SU-DHL-6 (cell line): ENCODE results near the gene MCF2L2.

ENCODE experiments used
- H2AFZ ChIP-seq: fragments of 200-600 bp; sonication (generic); 2 replicates; pipeline ENCODE4 v1.6.1; 2014; ENCODE audit warnings: low read depth, mild to moderate bottlenecking, moderate library complexity, mixed read lengths, antibody characterized with exemption, low read length; ENCODE audit not compliant: severe bottlenecking
- H3F3A ChIP-seq: fragments of 200-600 bp; shearing (Covaris generic); 2 replicates; pipeline ENCODE4 v1.6.0; 2016; ENCODE audit warnings: antibody characterized with exemption, mild to moderate bottlenecking; ENCODE audit not compliant: insufficient read depth
- H3K27ac ChIP-seq: fragments of 200-600 bp; sonication (generic); 2 replicates; pipeline ENCODE4 v1.5.1; 2016; ENCODE audit warnings: low read depth, mild to moderate bottlenecking, low read length, moderate library complexity, mixed read lengths
- H3K27me3 ChIP-seq: fragments of 200-600 bp; sonication (generic), shearing (Covaris generic); 2 replicates; pipeline ENCODE4 v1.6.0; 2014; ENCODE audit warnings: mild to moderate bottlenecking, low read length
- H3K36me3 ChIP-seq: fragments of 200-600 bp; sonication (generic); 2 replicates; pipeline ENCODE4 v1.6.1; 2014; ENCODE audit warnings: mild to moderate bottlenecking, low read length, mixed read lengths
- H3K4me2 ChIP-seq: fragments of 300-600, 200-600 bp; shearing (Covaris generic), sonication (generic); 2 replicates; pipeline ENCODE4 v1.6.0; 2014; ENCODE audit warnings: low read length, low read depth, mild to moderate bottlenecking; ENCODE audit not compliant: poor library complexity, severe bottlenecking
- H3K4me3 ChIP-seq: fragments of 200-600 bp; sonication (generic); 2 replicates; pipeline ENCODE4 v1.5.1; 2014; ENCODE audit warnings: antibody characterized with exemption, low read length, mild to moderate bottlenecking, mixed read lengths; ENCODE audit not compliant: insufficient read depth, poor library complexity, severe bottlenecking
- H3K79me2 ChIP-seq: fragments of 200-600 bp; sonication (generic); 2 replicates; pipeline ENCODE4 v1.6.1; 2014; ENCODE audit warnings: mild to moderate bottlenecking, low read length, moderate library complexity; ENCODE audit not compliant: insufficient read depth
- H3K9ac ChIP-seq: fragments of 200-600 bp; sonication (generic); 2 replicates; pipeline ENCODE4 v1.7.0; 2014; ENCODE audit warnings: mild to moderate bottlenecking, low read length
- H3K9me2 ChIP-seq: fragments of 200-600 bp; sonication (generic); replicated peaks from 2 replicates; pipeline ENCODE4 v1.6.1; 2014; ENCODE audit warnings: low read length; ENCODE audit not compliant: insufficient read depth
- H3K9me3 ChIP-seq: fragments of 200-600 bp; sonication (generic); 2 replicates; pipeline ENCODE4 v1.6.1; 2014; ENCODE audit warnings: low read length, mixed read lengths; ENCODE audit not compliant: insufficient read depth
- H4K20me1 ChIP-seq: fragments of 200-600 bp; sonication (generic); 2 replicates; pipeline ENCODE4 v1.6.1; 2014; ENCODE audit warnings: low read depth, mild to moderate bottlenecking, antibody characterized with exemption, low read length, moderate library complexity, mixed read lengths
- EZH2phosphoT487 ChIP-seq: fragments of 200-600 bp; sonication (generic), shearing (Covaris generic); conservative IDR thresholded peaks from 2 replicates; pipeline ENCODE4 v1.6.1; 2018; ENCODE audit warnings: mild to moderate bottlenecking, antibody characterized with exemption, low read length, moderate library complexity, mixed read lengths
- TF ChIP-seq, protein P1 (sequence below): fragments of 200-600 bp; sonication (generic); IDR thresholded peaks from one replicate; pipeline ENCODE4 v1.5.1; 2017; ENCODE audit warnings: antibody characterized with exemption, mild to moderate bottlenecking, low read length, moderate library complexity; ENCODE audit not compliant: insufficient read depth, poor library complexity, severe bottlenecking

The MCF2L2 gene

DNA sequence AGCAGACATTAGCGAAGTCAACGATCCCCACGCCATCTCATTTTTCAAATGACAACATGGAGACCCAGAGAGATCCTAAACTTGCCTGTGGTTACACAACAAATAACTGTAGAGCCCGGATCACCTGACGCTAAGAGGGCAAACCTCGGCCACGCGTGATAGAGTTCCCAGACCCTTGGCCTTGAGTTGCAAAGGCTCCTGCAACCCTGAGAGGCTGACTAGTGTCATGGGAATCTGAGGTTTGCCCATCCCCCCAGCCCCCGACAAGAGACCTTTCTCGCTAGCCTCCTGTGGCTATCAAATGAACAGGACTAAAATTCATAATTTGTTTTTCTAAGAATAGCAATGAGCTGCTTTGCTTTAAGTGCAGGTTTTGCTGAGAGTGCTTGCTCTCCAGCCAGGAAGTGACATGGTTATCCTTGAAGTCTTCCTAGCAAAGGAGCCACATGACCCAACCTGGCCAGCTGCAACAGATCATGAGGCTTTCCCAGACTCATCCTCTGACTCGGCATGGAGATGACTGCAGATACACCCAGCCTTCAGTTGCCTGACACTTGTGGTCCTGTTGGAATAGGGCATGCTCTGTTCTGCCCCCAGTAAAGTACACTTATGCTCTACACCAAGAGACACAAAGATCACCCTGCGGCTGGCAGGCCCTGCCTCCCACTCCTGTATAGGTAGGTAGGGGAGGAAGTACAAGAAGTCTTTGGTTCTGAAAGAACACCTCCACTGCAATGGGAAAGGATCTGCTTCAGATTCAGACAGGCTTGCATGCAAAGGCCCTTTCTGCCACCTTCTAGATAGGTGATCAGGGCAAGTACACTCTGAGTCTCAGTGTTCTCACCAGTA lies 36.0 kb downstream of the MCF2L2 start:
- H2AFZ ChIP-seq = no peak overlapping the region
- H4K20me1 ChIP-seq = no peaks in the 10 kb centered on the region
- no peaks in the 10 kb centered on the region for H3F3A ChIP-seq
- H3K9ac ChIP-seq = no peak overlapping the region
- no peaks in the 10 kb centered on the region for H3K36me3 ChIP-seq
- no peaks in the 10 kb centered on the region for H3K79me2 ChIP-seq
- H3K27ac ChIP-seq = no peak overlapping the region
- no peaks in the 10 kb centered on the region for H3K9me3 ChIP-seq
- no peak overlapping the region for H3K4me3 ChIP-seq
- TF ChIP-seq EZH2phosphoT487 = no peak
- no peak overlapping the region for H3K4me2 ChIP-seq
- no peaks in the 10 kb centered on the region for H3K27me3 ChIP-seq
- H3K9me2 ChIP-seq = no peaks in the 10 kb centered on the region

DNA sequence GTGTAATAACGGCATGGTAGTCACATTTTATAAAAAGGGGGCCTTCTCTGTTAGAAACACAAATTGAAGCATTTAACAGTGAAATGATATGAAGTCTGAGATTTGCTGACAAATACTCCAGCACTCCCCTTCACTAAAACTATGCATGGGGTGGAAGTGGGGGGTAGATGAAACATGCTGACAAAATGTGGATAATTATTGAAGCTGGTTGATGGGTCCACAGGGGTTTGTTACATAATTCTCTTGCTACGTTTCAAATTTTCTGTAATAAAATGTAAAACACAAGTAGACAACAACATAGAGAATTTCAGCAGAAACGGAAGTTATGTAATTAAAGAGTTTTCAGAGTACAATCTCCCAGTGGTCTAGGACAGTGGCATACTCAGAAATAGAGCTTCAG lies 37.0 kb downstream of the MCF2L2 start:
- Histone ChIP-seq H3K9ac (no peak overlapping the region), H3K36me3 (no peaks in the 10 kb centered on the region), H3K4me3 (no peak overlapping the region), H3K9me2 (no peaks in the 10 kb centered on the region), H3K27me3 (no peaks in the 10 kb centered on the region), H3K4me2 (no peak overlapping the region), H3K27ac (no peak overlapping the region), H3K79me2 (no peaks in the 10 kb centered on the region), H3K9me3 (no peaks in the 10 kb centered on the region), H2AFZ (no peak overlapping the region), H4K20me1 (no peaks in the 10 kb centered on the region), H3F3A (no peaks in the 10 kb centered on the region)
- TF ChIP-seq EZH2phosphoT487 = no peak
- TF ChIP-seq, protein P1, sequence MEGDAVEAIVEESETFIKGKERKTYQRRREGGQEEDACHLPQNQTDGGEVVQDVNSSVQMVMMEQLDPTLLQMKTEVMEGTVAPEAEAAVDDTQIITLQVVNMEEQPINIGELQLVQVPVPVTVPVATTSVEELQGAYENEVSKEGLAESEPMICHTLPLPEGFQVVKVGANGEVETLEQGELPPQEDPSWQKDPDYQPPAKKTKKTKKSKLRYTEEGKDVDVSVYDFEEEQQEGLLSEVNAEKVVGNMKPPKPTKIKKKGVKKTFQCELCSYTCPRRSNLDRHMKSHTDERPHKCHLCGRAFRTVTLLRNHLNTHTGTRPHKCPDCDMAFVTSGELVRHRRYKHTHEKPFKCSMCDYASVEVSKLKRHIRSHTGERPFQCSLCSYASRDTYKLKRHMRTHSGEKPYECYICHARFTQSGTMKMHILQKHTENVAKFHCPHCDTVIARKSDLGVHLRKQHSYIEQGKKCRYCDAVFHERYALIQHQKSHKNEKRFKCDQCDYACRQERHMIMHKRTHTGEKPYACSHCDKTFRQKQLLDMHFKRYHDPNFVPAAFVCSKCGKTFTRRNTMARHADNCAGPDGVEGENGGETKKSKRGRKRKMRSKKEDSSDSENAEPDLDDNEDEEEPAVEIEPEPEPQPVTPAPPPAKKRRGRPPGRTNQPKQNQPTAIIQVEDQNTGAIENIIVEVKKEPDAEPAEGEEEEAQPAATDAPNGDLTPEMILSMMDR = no peak

DNA sequence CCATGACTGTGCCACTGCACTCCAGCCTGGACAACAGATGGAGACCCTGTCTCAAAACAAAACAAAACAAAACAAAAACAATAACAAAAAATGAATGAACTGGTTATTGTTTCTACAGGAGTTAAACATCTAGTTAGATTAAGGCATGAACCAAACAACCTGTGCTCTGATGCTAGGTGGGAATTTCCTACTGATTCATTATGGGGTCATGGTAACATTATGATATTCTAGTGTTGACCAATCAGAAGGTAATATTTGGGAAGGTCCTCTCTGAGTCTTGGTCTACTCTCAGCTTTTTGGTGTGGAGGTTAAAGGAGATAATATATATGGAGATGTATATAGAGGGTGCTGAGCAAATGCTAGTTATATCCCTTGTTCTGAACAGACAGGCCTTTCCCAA lies 37.6 kb downstream of the MCF2L2 start:
- no peak overlapping the region for H2AFZ ChIP-seq
- no peaks in the 10 kb centered on the region for H3K9me2 ChIP-seq
- H3K27me3 ChIP-seq = no peaks in the 10 kb centered on the region
- no peak overlapping the region for H3K27ac ChIP-seq
- no peak for TF ChIP-seq EZH2phosphoT487
- TF ChIP-seq, protein P1 = no peak
- H3K36me3 ChIP-seq = no peaks in the 10 kb centered on the region
- H3F3A ChIP-seq = no peaks in the 10 kb centered on the region
- no peak overlapping the region for H3K4me2 ChIP-seq
- H3K79me2 ChIP-seq = no peaks in the 10 kb centered on the region
- H3K9me3 ChIP-seq = no peaks in the 10 kb centered on the region
- no peak overlapping the region for H3K4me3 ChIP-seq
- H3K9ac ChIP-seq = no peak overlapping the region
- H4K20me1 ChIP-seq = no peaks in the 10 kb centered on the region

DNA sequence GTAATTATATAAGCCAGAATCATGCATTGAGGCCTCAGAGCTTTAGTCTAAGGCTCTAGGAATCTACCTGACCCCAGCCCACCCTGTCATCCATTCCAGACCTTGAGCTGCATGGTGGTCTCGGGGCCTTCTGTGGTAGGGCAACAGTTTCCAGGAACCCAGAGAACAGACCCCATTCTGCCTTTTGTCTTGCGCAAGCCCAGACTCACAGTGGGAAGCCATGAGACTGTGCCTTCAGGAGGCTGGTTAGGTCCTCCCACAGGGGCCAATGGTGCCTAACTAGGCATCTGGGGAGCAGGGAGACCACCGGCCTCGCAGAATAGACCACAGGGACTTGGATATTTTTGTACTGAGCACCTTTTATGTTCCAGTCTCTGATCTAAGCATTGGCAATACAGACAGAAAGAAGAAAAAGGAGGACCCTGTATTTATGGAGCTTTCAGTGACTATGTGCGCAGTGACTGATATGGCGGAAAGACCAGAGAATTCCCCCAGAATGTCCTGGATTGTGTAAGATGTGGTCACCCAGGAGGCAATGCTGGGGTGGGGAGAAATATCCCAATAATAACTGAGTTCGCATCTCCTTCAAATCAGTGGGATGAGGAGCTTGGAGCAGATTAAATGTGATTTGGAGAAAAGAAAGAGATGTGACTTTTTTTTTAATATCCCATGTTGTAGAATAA lies 40.1 kb downstream of the MCF2L2 start:
- no peaks in the 10 kb centered on the region for H4K20me1 ChIP-seq
- no peak overlapping the region for H2AFZ ChIP-seq
- no peak overlapping the region for H3K4me2 ChIP-seq
- no peaks in the 10 kb centered on the region for H3K27me3 ChIP-seq
- H3K36me3 ChIP-seq = no peaks in the 10 kb centered on the region
- H3K4me3 ChIP-seq = no peak overlapping the region
- no peak overlapping the region for H3K9ac ChIP-seq
- H3K9me2 ChIP-seq = no peaks in the 10 kb centered on the region
- no peaks in the 10 kb centered on the region for H3K79me2 ChIP-seq
- no peaks in the 10 kb centered on the region for H3K9me3 ChIP-seq
- no peaks in the 10 kb centered on the region for H3F3A ChIP-seq
- no peak overlapping the region for H3K27ac ChIP-seq
- TF ChIP-seq EZH2phosphoT487 = no peak
- TF ChIP-seq, protein P1 = no peak
